ENCODE results near the gene PHLDA2. TPM values are rescaled to one million over a fixed set of nuclear protein-coding genes. Genes with fewer than 3 reads are reported as not detected.

PHLDA2 gene
- total and polyA plus RNA-seq, 2 experiments from 2014 or later, result 3.8 to 16.5 TPM

GRCh38 chr11:2934611-2935239, 5.5 kb upstream of the PHLDA2 start:
- Histone ChIP-seq H3K27ac (ENCODE audit: low read depth) (no peak overlapping the region), H3K4me2 (no peak overlapping the region), H3K36me3 (ENCODE audit: insufficient read depth) (no peaks in the 10 kb centered on the region), H3K4me1 (ENCODE audit: insufficient read depth) (peaks cover 6% of the 10 kb centered on the region; the same call in 1 of the 2 replicates), H3K9me2 (ENCODE audit: insufficient read depth) (no peaks in the 10 kb centered on the region), H4K20me1 (replicated peaks; ENCODE audit: insufficient read depth) (no peaks in the 10 kb centered on the region), H2AFZ (no peak overlapping the region), H3K4me3 (no peak overlapping the region), H3F3A (replicated peaks; ENCODE audit: low read depth) (peaks cover 12% of the 10 kb centered on the region), H3K79me2 (replicated peaks; ENCODE audit: insufficient read depth) (no peaks in the 10 kb centered on the region), H3K27me3 (ENCODE audit: insufficient read depth) (peaks cover 12% of the 10 kb centered on the region)
- ATAC-seq (no peak), DNase-seq (ENCODE audit: low spot score) (no peak)
- H3K4me1 Mint-ChIP-seq, result peaks cover 6% of the 10 kb centered on the region; the same call in 1 of the 3 replicates
- H3K27me3 Mint-ChIP-seq (ENCODE audit: insufficient read depth, low read depth, poor library complexity), result peaks cover 42% of the 10 kb centered on the region
- TF ChIP-seq CREB1 (CRISPR knock-in tag; IDR thresholded peaks at IDR 0.05; ENCODE audit: low read depth) (no peak), POLR2AphosphoS5 (IDR thresholded peaks at IDR 0.05; ENCODE audit: low read depth) (no peak), EZH2phosphoT487 (IDR thresholded peaks at IDR 0.05; ENCODE audit: unreplicated experiment) (no peak), ZNF331 (CRISPR knock-in tag; IDR thresholded peaks at IDR 0.05; ENCODE audit: low read depth) (no peak), EZH2 (IDR thresholded peaks at IDR 0.05; ENCODE audit: low read depth, unreplicated experiment) (no peak), NANOG (IDR thresholded peaks at IDR 0.05; ENCODE audit: borderline replicate concordance) (no peak), STAT1 (IDR thresholded peaks at IDR 0.05; ENCODE audit: unreplicated experiment) (no peak), CTCF (conservative IDR thresholded peaks at IDR 0.05; ENCODE audit: low read depth in 2 of 2) (no peak)
- TF ChIP-seq, protein P1, sequence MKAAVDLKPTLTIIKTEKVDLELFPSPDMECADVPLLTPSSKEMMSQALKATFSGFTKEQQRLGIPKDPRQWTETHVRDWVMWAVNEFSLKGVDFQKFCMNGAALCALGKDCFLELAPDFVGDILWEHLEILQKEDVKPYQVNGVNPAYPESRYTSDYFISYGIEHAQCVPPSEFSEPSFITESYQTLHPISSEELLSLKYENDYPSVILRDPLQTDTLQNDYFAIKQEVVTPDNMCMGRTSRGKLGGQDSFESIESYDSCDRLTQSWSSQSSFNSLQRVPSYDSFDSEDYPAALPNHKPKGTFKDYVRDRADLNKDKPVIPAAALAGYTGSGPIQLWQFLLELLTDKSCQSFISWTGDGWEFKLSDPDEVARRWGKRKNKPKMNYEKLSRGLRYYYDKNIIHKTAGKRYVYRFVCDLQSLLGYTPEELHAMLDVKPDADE (IDR thresholded peaks at IDR 0.05), result no peak
- TF ChIP-seq, protein P2, sequence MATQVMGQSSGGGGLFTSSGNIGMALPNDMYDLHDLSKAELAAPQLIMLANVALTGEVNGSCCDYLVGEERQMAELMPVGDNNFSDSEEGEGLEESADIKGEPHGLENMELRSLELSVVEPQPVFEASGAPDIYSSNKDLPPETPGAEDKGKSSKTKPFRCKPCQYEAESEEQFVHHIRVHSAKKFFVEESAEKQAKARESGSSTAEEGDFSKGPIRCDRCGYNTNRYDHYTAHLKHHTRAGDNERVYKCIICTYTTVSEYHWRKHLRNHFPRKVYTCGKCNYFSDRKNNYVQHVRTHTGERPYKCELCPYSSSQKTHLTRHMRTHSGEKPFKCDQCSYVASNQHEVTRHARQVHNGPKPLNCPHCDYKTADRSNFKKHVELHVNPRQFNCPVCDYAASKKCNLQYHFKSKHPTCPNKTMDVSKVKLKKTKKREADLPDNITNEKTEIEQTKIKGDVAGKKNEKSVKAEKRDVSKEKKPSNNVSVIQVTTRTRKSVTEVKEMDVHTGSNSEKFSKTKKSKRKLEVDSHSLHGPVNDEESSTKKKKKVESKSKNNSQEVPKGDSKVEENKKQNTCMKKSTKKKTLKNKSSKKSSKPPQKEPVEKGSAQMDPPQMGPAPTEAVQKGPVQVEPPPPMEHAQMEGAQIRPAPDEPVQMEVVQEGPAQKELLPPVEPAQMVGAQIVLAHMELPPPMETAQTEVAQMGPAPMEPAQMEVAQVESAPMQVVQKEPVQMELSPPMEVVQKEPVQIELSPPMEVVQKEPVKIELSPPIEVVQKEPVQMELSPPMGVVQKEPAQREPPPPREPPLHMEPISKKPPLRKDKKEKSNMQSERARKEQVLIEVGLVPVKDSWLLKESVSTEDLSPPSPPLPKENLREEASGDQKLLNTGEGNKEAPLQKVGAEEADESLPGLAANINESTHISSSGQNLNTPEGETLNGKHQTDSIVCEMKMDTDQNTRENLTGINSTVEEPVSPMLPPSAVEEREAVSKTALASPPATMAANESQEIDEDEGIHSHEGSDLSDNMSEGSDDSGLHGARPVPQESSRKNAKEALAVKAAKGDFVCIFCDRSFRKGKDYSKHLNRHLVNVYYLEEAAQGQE (IDR thresholded peaks at IDR 0.05; ENCODE audit: unreplicated experiment), result no peak
- peaks cover 37% of the 10 kb centered on the region for H3K9me3 Mint-ChIP-seq
- no peak overlapping the region for H3K27ac Mint-ChIP-seq
- H3K36me3 Mint-ChIP-seq (ENCODE audit: low read depth), result peaks cover 26% of the 10 kb centered on the region
- H3K4me3 Mint-ChIP-seq, result no peak overlapping the region
